DND-41 (cell line): Measurements from ENCODE around the gene SWI5.

ENCODE experiments used
- ATAC-seq: fragments of 200-7000 bp; cut with Tn5 transposase; 3 replicates; pipeline ENCODE4 v1.9.1; 2021; ENCODE audit warnings: low read depth; ENCODE audit not compliant: insufficient read depth
- DNase-seq: peaks from one replicate; pipeline ENCODE4 v3.0.0-alpha.2; 2020
- H2AFZ ChIP-seq: 2 replicates; pipeline ENCODE4 v1.6.0; 2012; ENCODE audit warnings: low read depth, low read length
- H3K27ac ChIP-seq: 2 replicates; pipeline ENCODE4 v1.5.1; 2012; ENCODE audit warnings: low read length, inconsistent platforms
- H3K27me3 ChIP-seq: fragments of 200-600 bp; sonication (generic); 2 replicates; pipeline ENCODE4 v1.6.0; 2012; ENCODE audit warnings: low read length, mild to moderate bottlenecking, inconsistent platforms; ENCODE audit not compliant: insufficient read depth, poor library complexity
- H3K36me3 ChIP-seq: 2 replicates; pipeline ENCODE4 v1.5.1; 2012; ENCODE audit warnings: low read length, inconsistent platforms; ENCODE audit not compliant: insufficient read depth
- H3K4me1 ChIP-seq: 2 replicates; pipeline ENCODE4 v1.5.1; 2012; ENCODE audit warnings: mild to moderate bottlenecking, low read length; ENCODE audit not compliant: insufficient read depth
- H3K4me2 ChIP-seq: 2 replicates; pipeline ENCODE4 v1.6.0; 2012; ENCODE audit warnings: mild to moderate bottlenecking, moderate library complexity, low read length, inconsistent platforms; ENCODE audit not compliant: insufficient read depth
- H3K4me3 ChIP-seq, 2 experiments: fragments of 200-600 bp in 1 of 2; shearing (Covaris generic) in 1 of 2; 2 replicates each; pipeline ENCODE4 v1.5.1; 2012 to 2016; ENCODE audit warnings: inconsistent platforms in 2 of 2, low read length in 2 of 2, mild to moderate bottlenecking in 2 of 2, low read depth in 1 of 2, moderate library complexity in 1 of 2
- H3K79me2 ChIP-seq: 2 replicates; pipeline ENCODE4 v1.6.0; 2012; ENCODE audit warnings: low read length, inconsistent platforms; ENCODE audit not compliant: insufficient read depth
- H3K9ac ChIP-seq: 2 replicates; pipeline ENCODE4 v1.6.0; 2012; ENCODE audit warnings: low read depth, mild to moderate bottlenecking, inconsistent platforms, low read length, moderate library complexity
- H3K9me3 ChIP-seq: 2 replicates; pipeline ENCODE4 v1.5.1; 2012; ENCODE audit warnings: low read length, moderate library complexity, mild to moderate bottlenecking, inconsistent platforms; ENCODE audit not compliant: insufficient read depth, severe bottlenecking
- H4K20me1 ChIP-seq: 2 replicates; pipeline ENCODE4 v1.6.0; 2012; ENCODE audit warnings: low read length; ENCODE audit not compliant: insufficient read depth
- CTCF ChIP-seq: IDR thresholded peaks from 2 replicates; pipeline ENCODE4 v1.5.1; 2012; ENCODE audit warnings: borderline replicate concordance, low read length, moderate library complexity, mild to moderate bottlenecking; ENCODE audit not compliant: poor library complexity, severe bottlenecking; ENCODE audit errors: extremely low read depth
- EZH2 ChIP-seq: IDR thresholded peaks from 3 replicates; pipeline ENCODE4 v1.6.1; 2012; ENCODE audit warnings: borderline replicate concordance, low read depth, mild to moderate bottlenecking, moderate library complexity, low read length, inconsistent platforms; ENCODE audit not compliant: severe bottlenecking

SWI5 gene

GRCh38 chr9:128257086-128257825, 18.8 kb upstream of the SWI5 start:
- H3K9ac ChIP-seq, result no peak overlapping the region
- peaks cover 41% of the 10 kb centered on the region for H3K36me3 ChIP-seq
- no peaks in the 10 kb centered on the region for H3K4me1 ChIP-seq
- ATAC-seq (no peak), DNase-seq (no peak)
- no peaks in the 10 kb centered on the region for H3K9me3 ChIP-seq
- H3K4me2 ChIP-seq, result no peak overlapping the region
- H3K27ac ChIP-seq, result no peak overlapping the region
- H2AFZ ChIP-seq, result no peak overlapping the region
- TF ChIP-seq EZH2, result no peak
- no peak for TF ChIP-seq CTCF
- no peak overlapping the region for H3K4me3 ChIP-seq
- no peaks in the 10 kb centered on the region for H3K27me3 ChIP-seq
- no peaks in the 10 kb centered on the region for H3K79me2 ChIP-seq
- H4K20me1 ChIP-seq, result no peaks in the 10 kb centered on the region; the same call in 1 of the 2 replicates

GRCh38 chr9:128257907-128258306, 18.2 kb upstream of the SWI5 start:
- Histone ChIP-seq H4K20me1 (no peaks in the 10 kb centered on the region; the same call in 1 of the 2 replicates), H3K9me3 (no peaks in the 10 kb centered on the region), H3K9ac (no peak overlapping the region), H3K4me1 (no peaks in the 10 kb centered on the region), H3K27me3 (no peaks in the 10 kb centered on the region), H3K36me3 (peaks cover 47% of the 10 kb centered on the region), H2AFZ (no peak overlapping the region), H3K79me2 (no peaks in the 10 kb centered on the region), H3K4me2 (no peak overlapping the region), H3K4me3 (no peak overlapping the region), H3K27ac (no peak overlapping the region)
- ATAC-seq, result no peak
- TF ChIP-seq CTCF (no peak), EZH2 (no peak)
- DNase-seq, result no peak

GRCh38 chr9:128258326-128258725, 17.8 kb upstream of the SWI5 start:
- TF ChIP-seq CTCF, result no peak
- no peak for TF ChIP-seq EZH2
- H3K4me1 ChIP-seq, result no peaks in the 10 kb centered on the region
- no peak for ATAC-seq
- no peaks in the 10 kb centered on the region for H4K20me1 ChIP-seq
- H3K4me3 ChIP-seq, result no peak overlapping the region
- H3K79me2 ChIP-seq, result no peaks in the 10 kb centered on the region
- H3K27me3 ChIP-seq, result no peaks in the 10 kb centered on the region
- no peaks in the 10 kb centered on the region for H3K9me3 ChIP-seq
- H2AFZ ChIP-seq, result no peak overlapping the region
- no peak overlapping the region for H3K9ac ChIP-seq
- no peak overlapping the region for H3K27ac ChIP-seq
- peaks cover 47% of the 10 kb centered on the region for H3K36me3 ChIP-seq
- no peak for DNase-seq
- H3K4me2 ChIP-seq, result no peak overlapping the region
